ENCODE data around the gene EMILIN1.

EMILIN1 gene

GRCh38 chr2:27078267-27079194, at the start of gene EMILIN1:
TSS of gene EMILIN1 (plus strand) at chr2:27078615. CDS start at chr2:27079066, 451 bp downstream.
- DNase-seq, result no peak

DNA sequence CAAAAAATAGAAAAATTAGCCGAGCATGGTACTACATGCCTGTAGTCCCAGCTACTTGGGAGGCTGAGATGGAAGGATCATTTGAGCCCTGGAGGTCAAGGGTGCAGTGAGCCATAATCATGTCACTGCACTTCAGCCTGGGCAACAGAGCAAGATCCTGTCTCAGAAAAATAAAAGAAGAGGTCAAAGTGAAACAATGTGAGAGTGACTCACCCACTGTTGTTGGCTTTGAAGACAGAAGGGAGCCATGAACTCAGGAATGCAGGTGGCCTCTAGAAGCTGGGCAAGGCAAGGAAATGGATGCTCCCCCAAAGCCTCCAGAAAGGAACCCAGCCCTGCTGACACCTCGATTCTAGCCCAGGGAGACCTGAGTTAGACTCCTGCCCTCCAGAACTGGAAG, 49.4 kb upstream of the EMILIN1 start:
- no peak for DNase-seq

DNA sequence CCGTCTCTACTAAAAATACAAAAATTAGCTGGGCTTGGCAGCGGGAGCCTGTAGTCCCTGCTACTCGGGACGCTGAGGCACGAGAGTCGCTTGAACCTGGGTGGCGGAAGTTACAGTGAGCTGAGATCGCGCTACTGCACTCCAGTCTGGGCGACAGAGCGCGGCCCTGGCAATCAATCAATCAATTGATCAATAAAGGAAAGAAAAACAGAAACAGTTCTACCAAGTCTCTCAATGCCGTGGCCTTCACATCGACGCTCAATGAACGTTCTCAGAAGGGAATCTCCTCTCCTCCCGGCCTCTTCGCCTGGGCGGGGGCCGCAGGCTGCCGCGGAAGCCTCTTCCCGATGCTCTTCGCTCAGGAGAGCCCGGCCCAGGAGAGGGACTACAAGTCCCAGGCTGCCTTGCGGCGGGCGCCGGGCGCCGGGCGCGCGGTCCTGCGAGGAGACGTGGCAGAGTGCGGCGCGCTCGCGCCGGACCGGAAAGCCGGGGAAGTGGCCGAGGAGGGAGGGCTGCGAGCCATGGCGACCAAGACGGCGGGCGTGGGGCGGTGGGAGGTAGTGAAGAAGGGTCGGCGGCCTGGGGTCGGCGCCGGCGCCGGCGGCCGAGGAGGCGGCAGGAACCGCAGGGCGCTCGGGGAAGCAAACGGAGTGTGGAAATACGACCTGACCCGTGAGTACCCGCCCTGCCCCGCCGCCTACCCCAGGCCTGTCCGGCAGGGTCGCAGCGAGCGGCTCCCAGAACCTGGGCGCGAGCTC, 45.7 kb upstream of the EMILIN1 start, which contains the start of gene TMEM214:
TMEM214 (plus strand) TSS at position 471 of the 758 bp plus-strand sequence; CDS start at position 522, 51 bp downstream.
- peak; percentile 81 for DNase-seq

DNA sequence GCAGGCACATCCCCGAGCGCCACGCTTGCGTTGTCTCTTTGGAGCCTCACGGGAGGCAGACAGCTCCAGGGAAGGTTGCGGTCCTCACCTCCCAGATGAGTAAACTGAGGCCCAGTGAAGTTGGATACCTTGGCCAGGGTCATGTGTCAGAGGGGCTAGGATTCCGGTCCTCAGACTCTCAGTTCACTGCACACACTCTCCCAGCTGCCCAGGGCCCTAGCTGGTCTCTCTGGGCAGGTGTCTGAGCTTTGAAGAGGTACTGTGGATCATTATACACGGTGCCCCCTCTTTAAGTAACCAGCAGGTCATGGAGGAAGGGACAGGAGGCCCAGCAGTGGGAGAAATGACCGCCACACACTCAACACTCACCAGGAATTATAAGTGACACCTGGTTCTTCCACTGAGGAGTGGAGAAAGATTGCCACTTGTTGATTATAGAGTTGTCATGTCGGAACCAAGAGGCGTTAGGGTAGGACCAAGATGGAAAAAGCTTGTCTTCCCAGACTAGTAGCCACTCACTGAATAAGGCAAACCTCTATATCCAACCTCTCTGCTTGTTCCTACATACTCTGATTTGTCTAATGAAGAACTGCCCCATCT, 45.1 kb upstream of the EMILIN1 start:
- DNase-seq, result no peak

DNA sequence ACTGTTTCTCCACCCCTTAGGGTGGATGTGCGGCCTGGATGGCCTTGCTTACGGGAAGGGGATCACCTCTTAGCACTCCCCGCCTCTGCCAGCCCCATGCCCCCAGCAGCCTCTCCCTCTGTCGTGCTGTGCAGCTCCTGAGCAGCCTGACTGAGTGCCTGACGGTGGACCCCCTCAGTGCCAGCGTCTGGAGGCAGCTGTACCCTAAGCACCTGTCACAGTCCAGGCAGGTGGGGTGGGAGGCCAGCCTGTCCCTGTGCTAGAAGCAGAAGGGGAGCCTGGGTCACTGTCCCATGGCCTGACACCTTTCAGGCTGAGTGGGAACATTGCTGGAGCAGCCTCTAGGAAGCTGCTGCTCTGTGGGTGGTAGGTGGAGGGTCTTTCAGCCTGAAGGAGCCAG, 40.4 kb upstream of the EMILIN1 start:
- DNase-seq, result no peak

GRCh38 chr2:27038631-27039339, 39.6 kb upstream of the EMILIN1 start:
- no peak for DNase-seq

DNA sequence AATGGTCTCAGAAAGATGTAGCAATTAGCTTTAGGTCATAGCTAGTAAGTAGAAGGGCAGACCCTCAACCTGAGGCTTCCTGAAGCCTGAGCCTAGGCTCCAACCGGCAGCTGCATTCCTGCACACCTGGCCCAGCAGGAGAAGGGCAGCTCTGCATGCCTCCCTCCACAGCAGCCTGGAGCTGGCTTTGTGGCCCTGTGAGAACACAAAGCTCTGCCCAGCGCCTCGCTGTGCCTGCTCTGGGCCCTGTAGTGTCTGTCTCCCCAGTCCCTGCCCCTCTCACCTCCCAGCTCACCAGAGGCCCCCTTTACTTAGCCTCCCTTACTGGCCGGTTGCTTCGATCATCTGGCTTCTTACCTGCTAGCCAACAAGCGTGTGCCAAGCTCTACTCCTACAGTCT, 39.0 kb upstream of the EMILIN1 start:
- DNase-seq, result no peak

DNA sequence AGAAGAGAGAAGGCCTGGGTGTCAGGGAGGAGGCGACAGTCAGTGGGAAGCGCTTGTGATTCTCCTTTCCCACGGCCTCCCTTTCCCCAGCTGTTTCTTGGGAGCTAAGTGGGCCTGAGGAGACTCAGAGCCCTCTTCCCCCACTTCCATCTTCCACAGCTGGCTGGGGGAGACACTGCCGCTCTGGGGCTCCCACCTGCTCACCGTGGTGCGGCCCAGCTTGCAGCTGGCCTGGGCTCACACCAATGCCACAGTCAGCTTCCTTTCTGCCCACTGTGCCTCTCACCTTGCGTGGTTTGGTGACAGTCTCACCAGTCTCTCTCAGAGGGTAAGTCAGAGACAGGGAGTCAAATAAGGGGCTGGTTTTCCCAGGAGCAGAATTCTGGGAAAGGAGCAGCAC, 38.5 kb upstream of the EMILIN1 start:
- no peak for DNase-seq

DNA sequence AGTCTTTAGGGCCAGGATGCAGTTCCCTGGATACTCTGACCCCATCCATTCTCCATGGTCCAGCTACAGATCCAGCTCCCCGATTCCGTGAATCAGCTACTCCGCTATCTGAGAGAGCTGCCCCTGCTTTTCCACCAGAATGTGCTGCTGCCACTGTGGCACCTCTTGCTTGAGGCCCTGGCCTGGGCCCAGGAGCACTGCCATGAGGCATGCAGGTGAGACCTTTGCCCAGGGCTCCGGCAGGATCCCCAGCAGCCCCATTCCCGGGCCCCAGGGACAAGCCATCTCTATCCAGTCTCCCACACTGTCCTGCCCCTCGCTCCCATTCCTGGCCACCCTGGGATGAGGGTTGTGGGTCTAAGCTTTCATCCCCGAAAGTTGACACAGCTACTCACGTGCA, 38.1 kb upstream of the EMILIN1 start:
- no peak for DNase-seq

DNA sequence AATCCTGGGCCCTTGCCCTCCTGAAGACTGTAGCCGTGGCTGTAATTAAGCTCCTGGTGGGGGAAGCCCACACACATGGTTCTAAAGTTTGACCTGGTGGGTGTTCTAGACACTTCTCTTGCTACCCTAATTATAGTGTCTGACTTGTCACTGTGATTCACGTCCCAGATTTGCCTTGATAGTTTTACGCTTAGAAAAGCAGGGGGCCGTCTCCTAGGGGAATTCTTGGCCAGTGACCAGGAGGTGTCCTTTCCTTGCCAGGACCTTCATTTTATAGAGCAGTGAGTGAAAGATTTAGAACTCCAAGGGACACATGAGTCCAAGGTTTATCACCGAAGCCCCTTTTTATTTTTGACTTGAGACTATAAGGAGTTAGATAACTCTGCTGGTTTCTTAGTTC, 36.7 kb upstream of the EMILIN1 start:
- no peak for DNase-seq

GRCh38 chr2:27042159-27042661, 36.2 kb upstream of the EMILIN1 start:
- no peak for DNase-seq

GRCh38 chr2:27042985-27043634, 35.3 kb upstream of the EMILIN1 start:
- DNase-seq, result no peak

DNA sequence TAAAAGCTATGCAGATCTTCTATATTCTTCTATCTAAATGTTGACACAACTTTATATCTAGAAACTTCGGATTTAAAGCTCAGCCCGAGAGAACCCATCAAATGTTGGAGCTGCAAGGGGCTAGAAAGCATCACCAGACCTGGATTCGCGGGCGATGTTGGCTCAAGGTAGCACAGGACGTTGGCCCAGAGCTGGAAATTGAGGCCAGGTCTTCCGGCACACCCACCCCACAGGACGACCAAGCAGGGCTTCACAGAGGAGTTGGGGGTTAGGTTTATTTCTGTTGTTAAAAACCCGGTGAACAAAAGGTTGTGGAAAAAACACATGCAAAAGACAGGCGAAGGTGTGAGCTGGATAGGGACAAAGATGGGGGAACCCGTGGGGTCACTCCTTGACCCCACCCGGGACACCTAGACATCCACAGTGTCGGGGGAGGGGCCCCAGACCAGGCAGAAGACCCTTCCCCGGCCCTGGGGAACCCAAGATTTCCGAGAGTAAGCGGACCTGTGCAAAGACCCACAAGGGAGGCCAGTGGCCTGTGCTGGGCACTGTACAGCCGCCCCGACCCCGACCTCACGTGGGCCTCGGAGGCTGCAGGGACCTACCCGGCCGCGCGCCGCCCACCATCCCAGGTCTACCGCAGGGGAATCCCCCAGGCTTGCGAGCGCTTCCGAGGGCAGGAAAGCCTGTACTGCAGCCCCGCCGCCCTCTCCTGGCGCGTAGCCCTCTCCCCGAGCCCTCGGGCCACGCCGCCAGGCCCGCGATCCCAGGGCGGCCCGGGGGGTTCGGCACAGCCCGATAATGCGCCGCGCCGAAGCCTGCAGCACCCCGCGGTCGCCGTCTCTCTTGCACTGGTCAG, 28.8 kb upstream of the EMILIN1 start:
- DNase-seq, result peak; percentile 70

DNA sequence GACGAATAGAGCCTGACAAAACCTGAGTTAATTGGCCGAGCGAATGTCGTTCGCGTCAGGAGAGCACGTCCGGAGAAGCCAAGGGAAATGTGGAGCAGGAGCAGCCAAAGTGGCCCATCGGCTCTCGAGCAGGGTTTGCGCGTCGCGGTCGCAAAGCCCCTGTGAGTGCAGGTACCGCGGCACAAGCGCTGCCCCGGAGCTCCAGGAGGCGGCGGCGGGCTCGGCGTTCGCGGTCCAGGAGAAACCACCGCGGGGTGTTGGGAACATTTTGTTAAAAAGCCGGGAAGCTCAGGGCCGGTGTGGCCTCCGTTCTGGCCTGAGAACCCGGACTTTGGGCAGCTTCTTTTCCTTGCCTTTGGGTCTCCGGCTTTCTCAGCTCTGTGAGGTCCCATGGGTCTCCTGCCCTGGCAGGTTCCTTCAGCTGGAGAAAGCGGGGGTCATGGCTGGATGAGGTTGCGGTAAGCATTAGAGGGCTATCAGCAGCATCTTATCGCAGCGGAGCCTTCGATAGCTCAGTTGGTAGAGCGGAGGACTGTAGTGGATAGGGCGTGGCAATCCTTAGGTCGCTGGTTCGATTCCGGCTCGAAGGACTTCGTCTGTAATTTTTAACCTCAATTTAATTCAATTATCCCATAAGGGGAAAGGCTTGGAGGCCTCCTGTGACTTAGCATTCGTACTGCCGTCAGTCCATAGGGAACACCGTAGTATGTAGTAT, 28.0 kb upstream of the EMILIN1 start:
- DNase-seq, result peak; percentile 93

DNA sequence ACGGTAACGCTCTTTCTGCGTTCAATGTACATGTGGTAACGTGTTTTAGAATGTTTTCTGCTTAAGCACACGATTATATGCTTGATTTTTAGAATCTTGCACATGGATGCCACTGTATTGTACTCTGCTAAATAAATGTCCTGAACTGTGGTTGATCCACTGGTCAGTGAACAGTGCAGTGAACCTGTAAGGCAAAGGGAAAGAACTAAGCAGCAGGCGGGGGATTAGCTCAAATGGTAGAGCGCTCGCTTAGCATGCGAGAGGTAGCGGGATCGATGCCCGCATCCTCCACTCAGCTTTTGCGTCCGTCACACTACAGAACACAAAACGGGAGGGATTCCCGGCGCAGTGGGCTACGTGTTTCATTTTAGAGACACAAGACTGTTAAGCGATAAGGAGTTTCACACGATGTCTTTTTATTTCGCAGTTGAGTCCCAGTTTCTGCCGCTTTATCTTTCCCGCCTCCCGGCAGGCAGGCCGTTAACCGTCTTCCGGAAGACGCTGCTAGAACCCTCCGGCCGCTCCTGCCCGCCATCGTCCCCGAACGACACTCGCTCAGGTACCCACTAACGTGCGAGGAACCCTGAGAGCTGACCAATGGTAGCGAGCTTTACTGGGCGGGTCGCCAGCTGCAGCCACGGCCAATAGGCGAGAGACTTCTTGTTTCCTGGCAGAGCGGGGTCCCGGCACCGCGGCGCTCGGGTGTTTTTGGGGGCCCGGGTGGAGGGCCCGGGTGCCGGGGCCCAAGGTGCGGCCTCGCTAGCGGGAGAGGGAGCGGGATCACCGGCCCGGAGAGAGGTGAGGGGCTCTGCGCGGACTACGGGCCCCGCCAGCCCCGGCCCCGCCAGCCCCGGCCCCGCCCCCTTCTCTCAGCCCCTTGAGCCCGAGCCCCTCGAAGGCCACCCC, 27.2 kb upstream of the EMILIN1 start, which contains the start of gene AGBL5:
AGBL5 (plus strand) TSS at position 673 of the 906 bp plus-strand sequence. CDS start 1,291 bp downstream, outside the sequence.
- DNase-seq, result peak; percentile 93

DNA sequence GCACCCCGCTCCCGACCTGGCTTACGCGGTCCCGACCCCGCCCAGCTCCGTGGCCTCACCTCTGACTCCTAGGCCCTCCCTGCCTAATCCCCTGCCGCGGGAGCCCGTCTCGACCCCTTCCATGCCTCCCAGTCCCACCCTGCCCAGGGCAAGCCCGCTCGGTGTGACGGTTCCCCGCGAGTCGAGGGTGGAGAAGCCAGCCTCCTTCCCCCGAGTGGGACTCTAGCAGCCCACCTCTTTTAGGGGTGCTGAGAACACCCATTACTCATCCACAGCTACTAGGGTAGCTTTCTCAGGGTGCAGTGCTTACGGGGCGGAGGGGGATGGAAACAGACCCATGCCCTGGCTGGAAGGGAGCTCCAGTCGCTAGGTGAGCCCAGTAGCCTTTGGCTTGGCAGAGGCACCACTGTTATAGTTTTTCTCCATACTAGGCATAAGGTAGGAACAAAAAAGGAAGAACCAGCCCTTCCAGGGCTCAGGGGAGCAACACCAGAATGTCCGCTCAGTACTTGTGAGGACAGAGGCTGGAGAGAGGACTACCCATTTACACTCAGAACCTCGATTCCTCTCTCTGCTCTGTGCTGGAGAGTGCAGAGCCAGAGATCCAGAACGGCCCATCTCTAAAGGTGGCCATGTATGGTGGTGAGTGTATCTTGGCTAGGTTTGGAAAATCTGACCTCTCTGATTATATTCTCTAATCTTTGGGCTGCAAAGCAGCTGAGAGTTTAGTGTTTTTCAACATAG, 26.3 kb upstream of the EMILIN1 start:
- DNase-seq, result no peak

- DNase-seq, result no peak
These were observed 25.1 kb upstream of the EMILIN1 start for GRCh38 chr2:27053321-27053720.

GRCh38 chr2:27053776-27054175, 24.6 kb upstream of the EMILIN1 start:
- no peak for DNase-seq

Measured in activated CD4-positive, CD25-positive, alpha-beta regulatory T cell treated with anti-CD3 and anti-CD28 coated beads, Interleukin-2, amount 50 U/mL, for 72 hours (primary cell).